Natural killer cell treated with Interleukin-12 subunit alpha and Interleukin-12 subunit beta and Interleukin-15 and Interleukin-18, amount 100 ng/mL, for 72 hours (primary cell): ENCODE measurements around the gene IL13. TPM values are rescaled to one million over a fixed set of nuclear protein-coding genes. Genes with fewer than 3 reads are reported as not detected.
A peak's percentile ranks its signal among the peaks of the same experiment; 100 is the strongest.
"Not testable (repeated sequence)": the region's sequence is repeated elsewhere in the genome, so short reads cannot be mapped to it uniquely, and the experiment has no call there.

Experiments
- ATAC-seq, 2 donors: fragments of 150-1000 bp; cut with Tn5 transposase in 1 of 2; sonication (Bioruptor Pico), chemical (Tn5 transposase) in 1 of 2; 2 replicates each; pipeline ENCODE4 v1.10.0; 2021
- DNase-seq: peaks from one replicate; pipeline ENCODE4 v3.0.0; 2022; ENCODE audit warnings: low spot score
- H3K27ac Mint-ChIP-seq, 2 donors: 1 replicate in 1 of 2; 2 replicates in 1 of 2; pipeline ENCODE4 v1.8.0; 2022; ENCODE audit warnings: mixed read lengths in 2 of 2, mild to moderate bottlenecking in 1 of 2, moderate library complexity in 1 of 2
- H3K27me3 Mint-ChIP-seq, 2 donors: 1 replicate in 1 of 2; 2 replicates in 1 of 2; pipeline ENCODE4 v1.8.0; 2022; ENCODE audit warnings: mixed read lengths in 2 of 2
- H3K36me3 Mint-ChIP-seq: one replicate; pipeline ENCODE4 v1.8.0; 2022; ENCODE audit warnings: mixed read lengths
- H3K4me1 Mint-ChIP-seq, 2 donors: 1 replicate in 1 of 2; 2 replicates in 1 of 2; pipeline ENCODE4 v1.8.0; 2022; ENCODE audit warnings: low read depth in 2 of 2, mixed read lengths in 2 of 2, mild to moderate bottlenecking in 1 of 2
- H3K4me3 Mint-ChIP-seq: one replicate; pipeline ENCODE4 v1.8.0; 2022; ENCODE audit warnings: mixed read lengths
- H3K9me3 Mint-ChIP-seq: 2 replicates; pipeline ENCODE4 v1.8.0; 2022; ENCODE audit warnings: mixed read lengths
- total RNA-seq, 2 donors: library from RNA; stranded (reverse); gene quantifications; one replicate each; pipeline ENCODE4 v1.2.3, GENCODE V29; 2022

Gene IL13
- total RNA-seq, 2 donors from 2014 or later: 8.4 to 19.6 TPM

- no peaks in the 10 kb centered on the region for H3K9me3 Mint-ChIP-seq
- H3K4me3 Mint-ChIP-seq: no peak overlapping the region
- H3K36me3 Mint-ChIP-seq: no peaks in the 10 kb centered on the region
- H3K27ac Mint-ChIP-seq: peak overlapping the region in 1 of 2 donors; percentile 9
- ATAC-seq: peak in 1 of 2 donors; percentile 20
- peaks cover 0 to 6% of the 10 kb centered on the region in 2 donors for H3K27me3 Mint-ChIP-seq
- no peak for DNase-seq
- H3K4me1 Mint-ChIP-seq: peaks cover 16 to 17% of the 10 kb centered on the region in 2 donors
Observed at GRCh38 chr5:132680780-132681475, 23.0 kb downstream of the IL13 start.

- no peaks in the 10 kb centered on the region for H3K9me3 Mint-ChIP-seq
- no peak for DNase-seq
- H3K27ac Mint-ChIP-seq: peak overlapping the region in 1 of 2 donors; percentile 9
- no peak for ATAC-seq
- H3K4me3 Mint-ChIP-seq: no peak overlapping the region
- peaks cover 0 to 3% of the 10 kb centered on the region in 2 donors for H3K27me3 Mint-ChIP-seq
- H3K4me1 Mint-ChIP-seq: peaks cover 11 to 15% of the 10 kb centered on the region in 2 donors
- H3K36me3 Mint-ChIP-seq: no peaks in the 10 kb centered on the region
Observed at GRCh38 chr5:132681476-132681831, 23.5 kb downstream of the IL13 start.

GRCh38 chr5:132681983-132682382 is 24.0 kb downstream of the IL13 start:
- no peak for ATAC-seq
- Mint-ChIP-seq H3K4me1 (peaks cover 11 to 15% of the 10 kb centered on the region in 2 donors), H3K36me3 (no peaks in the 10 kb centered on the region), H3K27me3 (peaks cover 0 to 2% of the 10 kb centered on the region in 2 donors), H3K4me3 (no peak overlapping the region), H3K27ac (no peak overlapping the region), H3K9me3 (no peaks in the 10 kb centered on the region)
- no peak for DNase-seq

GRCh38 chr5:132684491-132684890 is 26.5 kb downstream of the IL13 start:
- DNase-seq: no peak
- Mint-ChIP-seq H3K9me3 (no peaks in the 10 kb centered on the region), H3K36me3 (no peaks in the 10 kb centered on the region), H3K4me1 (peaks cover 27 to 36% of the 10 kb centered on the region in 2 donors), H3K4me3 (no peak overlapping the region), H3K27me3 (peaks cover 0 to 6% of the 10 kb centered on the region in 2 donors), H3K27ac (peak overlapping the region in 1 of 2 donors; percentile 16)
- no peak for ATAC-seq

GRCh38 chr5:132684922-132685720 is 27.1 kb downstream of the IL13 start:
- Mint-ChIP-seq H3K36me3 (no peaks in the 10 kb centered on the region), H3K27me3 (peaks cover 0 to 6% of the 10 kb centered on the region in 2 donors), H3K27ac (peak overlapping the region in 1 of 2 donors; percentile 16), H3K4me3 (peak overlapping the region; percentile 8), H3K4me1 (peaks cover 29 to 37% of the 10 kb centered on the region in 2 donors), H3K9me3 (no peaks in the 10 kb centered on the region)
- DNase-seq: no peak
- peak in 1 of 2 donors; percentile 53 for ATAC-seq

GRCh38 chr5:132686193-132686592 is 28.2 kb downstream of the IL13 start:
- Mint-ChIP-seq H3K4me3 (no peak overlapping the region), H3K36me3 (no peaks in the 10 kb centered on the region), H3K4me1 (peaks cover 26 to 32% of the 10 kb centered on the region in 2 donors), H3K9me3 (no peaks in the 10 kb centered on the region), H3K27me3 (peaks cover 0 to 6% of the 10 kb centered on the region in 2 donors), H3K27ac (no peak overlapping the region)
- ATAC-seq: no peak
- no peak for DNase-seq

- Mint-ChIP-seq H3K27ac (peak overlapping the region; percentile 76 to 89), H3K4me1 (peaks cover 32 to 39% of the 10 kb centered on the region in 2 donors), H3K27me3 (peaks cover 0 to 6% of the 10 kb centered on the region in 2 donors), H3K36me3 (no peaks in the 10 kb centered on the region), H3K4me3 (peak overlapping the region; percentile 51), H3K9me3 (no peaks in the 10 kb centered on the region)
- DNase-seq (no peak), ATAC-seq (peak; percentile 65 to 74)
Observed at GRCh38 chr5:132687995-132688394, 30.0 kb downstream of the IL13 start.

- peak overlapping the region; percentile 51 for H3K4me3 Mint-ChIP-seq
Observed at GRCh38 chr5:132688536-132689339, 30.8 kb downstream of the IL13 start.

GRCh38 chr5:132689513-132689912 is 31.5 kb downstream of the IL13 start:
- Mint-ChIP-seq H3K27ac (peak overlapping the region; percentile 76 to 89), H3K9me3 (no peaks in the 10 kb centered on the region), H3K36me3 (no peaks in the 10 kb centered on the region), H3K27me3 (peaks cover 0 to 6% of the 10 kb centered on the region in 2 donors), H3K4me1 (peaks cover 32 to 39% of the 10 kb centered on the region in 2 donors), H3K4me3 (peak overlapping the region; percentile 51)
- DNase-seq: no peak
- ATAC-seq: no peak

More at GRCh38 chr5:132688536-132689339, 30.8 kb downstream of the IL13 start:
- H3K4me1 Mint-ChIP-seq: peaks cover 32 to 39% of the 10 kb centered on the region in 2 donors
- peaks cover 0 to 6% of the 10 kb centered on the region in 2 donors for H3K27me3 Mint-ChIP-seq
- H3K9me3 Mint-ChIP-seq: no peaks in the 10 kb centered on the region
- ATAC-seq: peak; percentile 75
- no peak for DNase-seq
- no peaks in the 10 kb centered on the region for H3K36me3 Mint-ChIP-seq
- peak overlapping the region; percentile 76 to 89 for H3K27ac Mint-ChIP-seq

- Mint-ChIP-seq H3K27ac (no peak overlapping the region), H3K4me3 (no peak overlapping the region), H3K36me3 (no peaks in the 10 kb centered on the region), H3K9me3 (no peaks in the 10 kb centered on the region), H3K4me1 (peaks cover 28 to 34% of the 10 kb centered on the region in 2 donors), H3K27me3 (peaks cover 0 to 6% of the 10 kb centered on the region in 2 donors)
- no peak for ATAC-seq
- DNase-seq: no peak
Observed at GRCh38 chr5:132690156-132690555, 32.2 kb downstream of the IL13 start.

- H3K4me3 Mint-ChIP-seq: peak overlapping the region; percentile 19
- not testable (repeated sequence) for H3K36me3 Mint-ChIP-seq, H3K9me3 Mint-ChIP-seq, DNase-seq, ATAC-seq, H3K27me3 Mint-ChIP-seq
- H3K27ac Mint-ChIP-seq: peak overlapping the region in 1 of 2 donors; percentile 13
- peaks cover 23 to 29% of the 10 kb centered on the region in 2 donors for H3K4me1 Mint-ChIP-seq
Observed at GRCh38 chr5:132691755-132692631, 34.0 kb downstream of the IL13 start.

GRCh38 chr5:132692632-132692967 is 34.6 kb downstream of the IL13 start:
- no peak overlapping the region for H3K4me3 Mint-ChIP-seq
- DNase-seq (no peak), ATAC-seq (no peak)
- no peaks in the 10 kb centered on the region for H3K36me3 Mint-ChIP-seq
- H3K27ac Mint-ChIP-seq: peak overlapping the region in 1 of 2 donors; percentile 13
- H3K9me3 Mint-ChIP-seq: no peaks in the 10 kb centered on the region
- H3K4me1 Mint-ChIP-seq: peaks cover 22 to 27% of the 10 kb centered on the region in 2 donors
- peaks cover 0 to 3% of the 10 kb centered on the region in 2 donors for H3K27me3 Mint-ChIP-seq

- Mint-ChIP-seq H3K27me3 (no peaks in the 10 kb centered on the region), H3K9me3 (no peaks in the 10 kb centered on the region), H3K4me1 (peaks cover 6 to 7% of the 10 kb centered on the region in 2 donors), H3K27ac (no peak overlapping the region), H3K4me3 (no peak overlapping the region), H3K36me3 (peaks cover 9% of the 10 kb centered on the region)
- DNase-seq (no peak), ATAC-seq (no peak)
Observed at GRCh38 chr5:132695956-132696355, 38.0 kb downstream of the IL13 start.
